ENCODE measurements around the gene PACS2.
"Not testable (repeated sequence)": the region's sequence is repeated elsewhere in the genome, so short reads cannot be mapped to it uniquely, and the experiment has no call there.

Gene PACS2

DNA sequence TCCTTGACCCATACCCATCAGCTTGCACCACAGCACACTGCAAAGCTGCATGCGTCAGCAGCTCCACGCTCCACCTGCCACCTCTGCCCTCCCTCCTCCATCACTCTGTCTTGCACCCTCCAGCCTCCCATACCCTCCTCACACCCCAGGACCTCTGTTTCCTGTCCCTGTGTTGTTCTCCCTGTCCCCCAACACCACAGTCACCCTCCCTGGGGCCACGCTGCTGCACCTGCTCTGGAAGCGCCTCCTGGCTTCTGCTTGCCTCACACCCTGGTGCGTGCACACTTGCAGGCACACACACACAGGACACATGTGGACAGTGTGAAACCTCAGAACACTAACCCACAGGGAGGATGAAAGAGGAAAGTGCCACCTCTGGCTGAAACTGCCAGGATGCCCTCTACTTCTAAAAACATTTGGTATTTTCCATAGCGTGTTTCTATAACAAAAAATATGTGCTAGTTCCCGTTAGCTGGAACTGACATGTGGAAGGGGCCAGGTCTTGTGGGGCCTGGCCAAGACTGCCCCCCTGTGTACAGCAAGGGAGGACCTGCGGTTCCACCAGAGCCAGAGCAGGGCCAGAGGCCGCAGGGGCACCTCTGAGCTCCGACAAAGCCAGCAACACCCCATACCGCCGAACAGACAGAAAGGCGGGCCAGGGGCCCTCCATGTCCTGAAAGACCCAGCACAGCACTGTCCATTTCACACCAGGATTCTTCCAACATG is 23.8 kb upstream of the PACS2 start:
- DNase-seq: no peak

DNA sequence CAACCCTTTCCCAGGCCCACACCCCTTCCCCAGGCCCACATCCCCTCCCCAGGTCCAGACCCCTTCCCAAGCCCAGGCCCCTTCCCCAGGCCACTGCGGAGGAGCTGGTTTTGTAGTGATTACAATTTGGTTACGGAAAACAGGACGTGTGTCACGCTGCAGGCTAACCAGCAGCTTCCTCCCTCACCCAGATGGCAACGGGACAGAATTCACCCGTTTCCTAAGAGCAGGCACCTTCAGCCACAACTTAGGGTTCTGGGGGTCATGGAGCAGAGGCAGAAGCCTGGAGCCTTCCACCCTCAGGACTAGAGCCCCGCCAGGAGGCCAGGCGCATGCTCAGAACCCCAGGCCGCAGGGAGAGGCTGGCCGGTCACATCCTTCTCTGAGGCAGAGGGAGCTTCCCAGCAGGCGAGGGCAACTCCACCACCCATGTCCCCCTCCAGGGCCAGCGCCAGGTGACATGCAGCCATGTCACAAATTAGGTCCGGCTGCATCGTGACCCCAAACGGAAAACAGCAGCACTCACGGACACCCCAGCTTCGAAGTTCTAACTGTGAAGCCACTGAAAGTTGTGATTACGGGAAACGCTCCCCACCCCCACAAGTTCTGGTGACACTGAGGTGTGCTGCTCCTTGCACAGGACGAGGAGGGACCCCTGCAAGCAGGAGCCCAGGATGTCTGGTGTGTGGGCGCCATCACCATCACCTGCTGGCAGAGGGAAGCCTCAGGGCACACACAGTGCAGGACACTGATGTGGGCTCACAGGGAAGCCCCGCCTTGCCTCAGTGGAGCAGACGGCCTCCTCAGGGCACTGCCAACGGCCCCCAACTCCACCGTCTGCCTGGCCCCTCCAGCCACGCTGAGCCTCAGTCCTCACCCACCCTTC is 21.5 kb upstream of the PACS2 start:
- no peak for DNase-seq

- DNase-seq: peak; percentile 67
These were observed 20.4 kb upstream of the PACS2 start for GRCh38 chr14:105294142-105294597.

DNA sequence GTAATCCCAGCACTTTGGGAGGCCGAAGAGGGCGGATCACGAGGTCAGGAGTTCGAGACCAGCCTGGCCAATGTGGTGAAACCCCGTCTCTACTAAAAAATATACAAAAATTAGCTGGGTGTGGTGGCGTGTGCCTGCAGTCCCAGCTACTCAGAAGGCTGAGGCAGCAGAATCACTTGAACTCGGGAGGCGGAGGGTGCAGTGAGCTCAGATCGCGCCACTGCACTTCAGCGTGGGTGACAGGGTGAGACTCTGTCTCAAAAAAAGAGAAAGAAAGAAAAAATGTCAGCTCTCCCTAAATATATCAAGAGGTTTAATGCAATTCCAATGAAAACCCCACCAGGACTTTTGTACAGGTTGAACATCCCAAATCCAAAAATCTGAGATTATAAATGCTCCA is 17.2 kb upstream of the PACS2 start:
- DNase-seq: not testable (repeated sequence)

DNA sequence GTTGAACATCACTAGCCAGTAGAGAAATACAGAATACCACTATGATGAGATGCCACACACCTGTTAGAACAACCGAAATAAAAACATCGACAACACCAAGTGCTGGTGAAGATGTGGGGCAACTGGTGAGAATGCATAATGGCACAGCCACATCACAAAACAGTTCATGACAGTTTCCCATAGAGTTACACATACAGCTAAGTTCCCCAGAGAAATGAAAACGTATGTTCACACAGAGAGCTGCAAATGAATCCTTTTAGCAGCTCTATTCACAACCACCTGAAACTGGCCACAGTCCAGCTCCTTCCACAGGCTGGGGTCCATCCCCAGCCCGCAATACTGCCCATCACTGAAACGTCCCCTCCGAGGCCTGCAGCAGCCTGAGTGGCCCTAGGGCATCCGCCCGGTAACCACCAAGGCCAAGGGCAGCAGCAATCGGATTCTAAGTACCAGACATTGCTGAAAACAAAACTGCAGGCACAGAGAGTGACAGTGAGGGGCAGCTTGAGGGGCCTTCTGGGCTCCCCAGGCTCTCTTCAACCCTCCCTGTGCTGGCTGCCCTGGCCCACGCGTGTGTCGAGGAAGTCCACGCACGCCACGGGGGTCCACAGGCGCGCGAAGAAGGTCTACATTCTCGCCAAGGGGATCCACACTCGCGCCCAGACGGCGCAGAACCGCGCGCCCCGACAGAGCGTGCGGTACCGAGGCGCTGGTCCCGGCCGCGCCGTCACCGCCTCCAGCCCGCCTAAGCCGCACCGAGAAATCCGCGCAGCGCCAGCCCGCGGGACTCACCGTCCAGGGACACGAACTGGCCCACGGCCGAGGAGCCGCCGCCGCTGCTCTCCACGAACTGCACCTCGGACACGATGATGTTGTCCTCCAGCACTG is 14.7 kb upstream of the PACS2 start:
- no peak for DNase-seq

- DNase-seq: peak; percentile 39
These were observed 13.9 kb upstream of the PACS2 start, which contains the start of gene BRF1 for GRCh38 chr14:105300542-105301102. BRF1 (minus strand) TSS chr14:105301001; CDS start chr14:105300629, 372 bp downstream.

GRCh38 chr14:105301103-105301914 is 13.2 kb upstream of the PACS2 start:
- peak; percentile 99 for DNase-seq

DNA sequence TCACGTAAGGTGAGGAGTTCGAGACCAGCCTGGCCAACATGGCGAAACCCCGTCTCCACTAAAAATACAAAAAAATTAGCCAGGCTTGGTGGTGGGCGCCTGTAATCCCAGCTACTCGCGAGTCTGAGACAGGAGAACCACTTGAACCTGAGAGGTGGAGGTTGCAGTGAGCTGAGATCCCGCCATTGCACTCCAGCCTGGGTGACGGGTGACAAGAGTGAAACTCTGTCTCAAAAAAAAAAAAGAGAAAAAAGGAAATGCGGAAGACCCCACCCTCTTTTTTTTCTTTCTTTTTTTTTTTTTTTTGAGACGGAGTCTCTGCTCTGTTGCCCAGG is 12.7 kb upstream of the PACS2 start:
- not testable (repeated sequence) for DNase-seq

DNA sequence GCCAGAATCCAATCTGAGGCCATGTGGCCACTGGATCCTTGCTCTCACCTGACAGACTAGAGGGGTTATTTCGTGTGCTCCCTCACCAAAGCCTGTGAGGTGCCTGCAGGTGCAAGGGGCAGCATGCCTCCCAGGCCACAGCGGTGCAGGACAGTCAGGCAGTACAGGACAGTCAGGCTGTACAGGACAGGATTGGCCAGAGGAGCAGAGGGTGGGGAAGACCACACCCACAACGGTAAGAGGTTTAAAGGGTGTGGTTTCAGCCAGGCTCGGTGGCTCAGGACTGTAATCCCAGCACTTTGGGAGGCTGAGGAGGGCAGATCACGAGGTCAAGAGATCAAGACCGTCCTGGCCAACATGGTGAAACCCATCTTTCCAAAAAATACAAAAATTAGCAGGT is 10.6 kb upstream of the PACS2 start:
- DNase-seq: no peak

DNA sequence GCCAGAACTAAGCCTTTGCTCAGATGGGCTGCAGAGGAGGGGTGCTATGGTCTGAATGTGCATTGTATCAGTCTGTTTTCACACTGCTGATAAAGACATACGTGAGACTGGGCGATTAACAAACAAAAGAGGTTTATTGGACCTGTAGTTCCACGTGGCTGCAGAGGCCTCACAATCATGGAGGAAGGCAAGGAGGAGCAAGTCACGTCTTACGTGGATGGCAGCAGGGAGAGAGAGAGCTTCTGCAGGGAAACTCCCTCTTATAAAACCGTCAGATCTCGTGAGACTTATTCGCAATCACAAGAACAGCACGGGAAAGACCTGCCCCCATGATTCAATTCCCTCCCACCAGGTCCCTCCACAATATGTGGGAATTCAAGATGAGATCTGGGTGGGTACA is 10.0 kb upstream of the PACS2 start:
- no peak for DNase-seq

GRCh38 chr14:105305345-105305744 is 9.2 kb upstream of the PACS2 start:
- no peak for DNase-seq

GRCh38 chr14:105305791-105306190 is 8.8 kb upstream of the PACS2 start:
- no peak for DNase-seq

DNA sequence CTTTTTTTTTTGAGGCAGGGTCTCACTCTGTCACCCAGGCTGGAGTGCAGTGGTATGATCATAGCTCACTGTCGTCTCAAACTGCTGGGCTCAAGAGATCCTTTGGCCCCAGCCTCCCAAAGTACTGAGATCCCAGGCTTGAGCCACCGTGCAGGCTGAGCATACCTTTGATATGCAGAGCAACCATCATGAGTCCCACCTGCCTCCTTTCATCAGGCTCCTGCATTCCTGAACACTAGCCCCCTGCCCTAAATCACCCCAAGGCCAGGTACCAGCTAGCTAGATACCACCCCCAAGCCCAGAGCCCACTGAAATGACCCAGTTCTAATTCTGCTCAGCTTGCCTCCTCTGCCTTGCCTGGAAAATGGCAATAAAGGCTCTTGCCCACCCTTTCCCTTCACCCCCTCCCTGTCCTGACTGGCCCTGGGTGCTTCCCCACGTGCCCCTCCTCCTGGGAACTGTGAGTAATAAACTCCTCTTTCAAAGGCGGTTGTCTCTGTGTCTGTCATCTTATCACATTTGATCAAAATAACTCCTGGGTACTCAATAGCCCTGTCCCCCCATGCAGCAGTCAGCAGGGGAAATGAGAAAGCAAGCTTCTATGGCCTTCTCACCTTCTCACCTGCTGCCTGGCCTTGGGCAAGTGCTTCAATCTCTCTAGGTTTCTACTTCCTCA is 7.4 kb upstream of the PACS2 start:
- DNase-seq: no peak

GRCh38 chr14:105309371-105309770 is 5.2 kb upstream of the PACS2 start:
- no peak for DNase-seq

GRCh38 chr14:105311838-105312237 is 2.7 kb upstream of the PACS2 start:
- DNase-seq: no peak

DNA sequence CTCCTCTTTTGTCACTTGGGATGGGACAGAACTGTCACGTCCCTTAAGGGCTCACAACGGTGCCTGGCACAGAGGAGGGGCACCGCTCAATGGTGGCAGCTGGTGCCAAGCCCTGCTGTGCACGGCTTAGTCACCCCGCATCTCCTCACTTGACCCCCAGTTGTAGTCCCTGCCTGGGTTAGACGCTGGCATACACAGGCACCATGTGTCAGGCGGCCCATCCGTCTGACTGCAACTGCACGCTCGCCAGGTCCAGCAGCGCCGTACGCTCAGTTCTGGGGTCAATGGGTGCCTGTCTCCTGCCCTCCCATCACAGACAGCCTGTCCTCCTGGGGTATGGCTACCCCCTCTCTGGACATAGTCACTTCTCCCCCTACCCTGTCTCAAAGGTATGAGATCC is 1.6 kb upstream of the PACS2 start:
- no peak for DNase-seq

DNA sequence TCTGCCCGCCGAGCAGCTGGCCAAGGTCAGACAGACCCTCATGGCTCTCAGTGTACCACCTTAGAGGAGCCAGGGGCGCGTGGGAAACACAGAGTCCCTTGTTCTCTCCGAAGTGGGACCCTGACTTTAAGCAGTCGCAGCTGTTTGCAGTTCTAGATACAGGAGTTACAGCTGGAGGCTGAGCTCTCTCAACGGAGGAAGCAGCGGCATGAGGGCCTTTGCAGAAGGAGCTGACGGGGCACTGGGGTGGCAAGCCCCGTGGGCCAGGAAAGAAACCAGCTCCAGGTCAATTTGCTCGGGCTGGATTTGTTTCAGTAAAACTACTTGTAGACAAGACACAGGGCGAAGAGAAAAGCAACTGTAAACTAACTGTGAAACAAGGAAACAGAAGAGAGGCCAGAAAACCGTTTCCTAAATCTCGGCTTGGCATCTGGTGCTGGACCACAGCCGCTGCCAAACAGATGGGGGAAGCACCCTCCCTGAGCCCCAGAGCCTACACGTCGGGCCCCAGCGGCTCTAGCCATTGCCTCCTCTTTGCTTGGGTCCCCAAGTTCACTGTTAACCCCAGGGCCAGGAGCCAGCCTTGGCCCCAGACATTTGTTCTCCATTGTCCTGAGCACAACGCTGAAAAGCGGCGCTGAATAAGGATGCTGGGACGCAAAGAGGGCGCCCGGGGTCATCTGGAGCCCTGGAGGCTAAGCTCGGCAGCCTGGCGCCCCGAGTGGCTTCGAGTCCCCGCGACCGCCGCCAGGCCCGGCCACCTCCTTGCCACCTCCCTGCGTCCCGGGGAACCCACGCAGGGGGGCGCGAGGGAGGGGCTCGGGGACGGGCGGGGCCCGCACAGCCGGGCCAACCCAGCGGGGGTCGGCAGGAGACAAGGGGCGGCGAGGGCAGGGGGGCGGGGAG is 914 bp upstream of the PACS2 start:
- DNase-seq: no peak

GRCh38 chr14:105315211-105315721 is 718 bp downstream of the PACS2 start:
- peak; percentile 62 for DNase-seq

GRCh38 chr14:105315941-105316576 is 1.5 kb downstream of the PACS2 start:
- DNase-seq: no peak

DNA sequence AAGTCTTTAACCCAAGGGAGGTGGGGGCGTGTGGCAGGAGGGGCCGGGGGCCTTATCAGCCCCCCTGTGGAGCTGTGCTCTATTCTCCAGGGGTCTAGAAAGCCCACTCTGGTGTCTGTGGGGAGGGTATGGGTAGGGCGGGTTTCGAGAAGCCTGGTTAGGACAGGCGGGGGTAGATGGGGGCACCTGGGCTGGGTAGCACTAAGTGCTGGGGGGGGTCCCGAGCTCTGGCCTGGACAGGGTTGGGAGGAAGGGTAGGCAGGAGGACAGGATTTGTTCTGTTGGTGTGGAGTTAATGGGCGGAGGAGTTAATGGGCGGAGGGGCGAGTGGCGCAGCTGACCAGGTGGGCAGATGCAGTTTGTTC is 2.0 kb downstream of the PACS2 start:
- no peak for DNase-seq

All from NCI-H2107 (cell line).